ENCODE results near the gene PRDM11.

Gene PRDM11

DNA sequence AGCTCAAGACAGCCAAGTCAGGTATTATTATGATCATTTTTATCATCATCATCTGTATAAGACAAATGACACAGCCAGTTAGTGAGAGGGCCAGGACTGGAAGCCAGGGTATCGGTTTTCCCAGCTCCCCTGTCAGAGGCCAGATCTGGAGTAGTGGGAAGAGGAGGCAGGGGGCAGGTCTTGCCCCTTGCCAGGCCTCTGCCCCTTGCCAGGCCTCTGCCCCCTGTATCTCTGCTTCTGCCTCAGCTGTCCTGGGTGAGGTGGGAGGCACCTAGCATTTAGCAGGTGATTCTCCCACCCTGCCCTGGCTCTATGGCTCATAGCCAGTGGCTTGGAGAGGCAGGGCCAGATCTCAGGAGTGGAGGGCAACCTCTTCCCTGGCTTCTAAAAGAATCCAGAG, 67.3 kb downstream of the PRDM11 start:
- no peak for TF ChIP-seq JUND (IDR thresholded peaks at IDR 0.05; ENCODE audit: low read depth)
- no peak for DNase-seq (ENCODE audit: low read depth in 1 of 2, low spot score in 1 of 2)
- in situ Hi-C loops (cut with HindIII; ENCODE audit: low pct_unique_long_range_greater_than_20kb, low sequenced_read_pairs): no loop called here

DNA sequence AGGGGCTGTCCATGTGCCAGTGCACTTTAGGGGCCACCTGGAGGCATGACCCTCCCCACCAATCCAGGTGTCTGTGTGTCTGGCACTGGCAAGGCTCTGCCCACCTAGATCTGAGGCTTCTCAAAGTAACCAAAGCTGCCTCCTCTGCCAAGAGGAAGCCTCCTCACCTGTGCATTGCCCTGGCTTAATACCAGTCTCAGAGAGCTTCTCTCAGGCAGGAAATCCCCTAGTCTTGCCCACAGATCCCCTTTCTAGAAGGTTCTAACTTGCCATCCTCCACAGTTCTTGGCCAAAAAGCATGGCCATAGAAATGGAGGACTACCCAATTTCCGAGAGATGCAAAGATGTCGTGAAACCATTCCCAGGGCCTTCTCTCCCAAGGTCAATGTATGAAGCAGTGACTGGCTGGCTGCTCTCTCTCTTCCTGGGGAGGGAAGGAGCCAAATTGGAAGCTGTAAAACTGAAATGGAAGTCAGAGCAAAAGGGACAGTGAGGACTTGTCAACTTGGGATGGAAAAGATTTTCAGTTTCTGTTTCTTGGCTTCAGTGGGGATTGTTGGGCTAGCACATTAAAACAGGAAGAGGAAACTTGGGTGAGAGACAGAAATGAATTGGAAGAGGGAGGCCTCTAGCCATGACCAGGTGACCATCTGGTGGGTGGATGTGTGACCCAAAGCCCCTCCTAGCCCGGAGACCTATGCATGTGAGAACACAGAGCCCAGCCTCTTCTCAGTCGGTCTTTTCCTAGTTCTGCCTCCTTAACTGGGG, 68.8 kb downstream of the PRDM11 start:
- in situ Hi-C loops (cut with HindIII; ENCODE audit: low pct_unique_long_range_greater_than_20kb, low sequenced_read_pairs): no loop called here
- no peak for TF ChIP-seq JUND (IDR thresholded peaks at IDR 0.05; ENCODE audit: low read depth)
- DNase-seq (ENCODE audit: low read depth in 1 of 2, low spot score in 1 of 2): no peak

DNA sequence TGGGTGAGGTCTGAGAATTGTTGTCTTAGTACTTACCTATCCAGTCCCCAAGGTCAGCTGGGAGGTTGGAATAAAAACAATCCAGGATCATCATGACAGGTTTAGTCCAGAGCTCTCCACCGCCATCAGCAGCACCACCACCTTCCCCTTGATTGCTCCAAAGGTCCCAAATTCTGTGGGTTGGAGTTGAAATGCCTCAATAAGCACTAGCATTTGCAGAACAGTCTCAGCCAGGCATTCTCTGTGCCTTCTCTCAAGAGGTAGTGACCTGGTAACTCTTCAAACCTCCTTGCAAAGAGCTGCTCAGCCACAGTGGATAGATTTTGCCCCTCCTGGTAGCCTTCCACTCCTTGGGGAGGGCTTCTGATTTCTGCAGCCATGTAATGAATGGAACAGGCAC, 69.6 kb downstream of the PRDM11 start:
- in situ Hi-C loops (cut with HindIII; ENCODE audit: low pct_unique_long_range_greater_than_20kb, low sequenced_read_pairs): no loop called here
- DNase-seq (ENCODE audit: low read depth in 1 of 2, low spot score in 1 of 2): no peak
- no peak for TF ChIP-seq JUND (IDR thresholded peaks at IDR 0.05; ENCODE audit: low read depth)

- no peak for DNase-seq (ENCODE audit: low read depth in 1 of 2, low spot score in 1 of 2)
- no peak for TF ChIP-seq JUND (IDR thresholded peaks at IDR 0.05; ENCODE audit: low read depth)
- in situ Hi-C loops (cut with HindIII; ENCODE audit: low pct_unique_long_range_greater_than_20kb, low sequenced_read_pairs): no loop called here
Measured at GRCh38 chr11:45216901-45217300, 70.5 kb downstream of the PRDM11 start.

- in situ Hi-C loops (cut with HindIII; ENCODE audit: low pct_unique_long_range_greater_than_20kb, low sequenced_read_pairs): no loop called here
- no peak for DNase-seq (ENCODE audit: low read depth in 1 of 2, low spot score in 1 of 2)
Measured at GRCh38 chr11:45217991-45218390, 71.6 kb downstream of the PRDM11 start.

GRCh38 chr11:45218705-45219104, 72.3 kb downstream of the PRDM11 start:
- TF ChIP-seq JUND (IDR thresholded peaks at IDR 0.05; ENCODE audit: low read depth): no peak
- DNase-seq (ENCODE audit: low read depth in 1 of 2, low spot score in 1 of 2): no peak
- in situ Hi-C loops (cut with HindIII; ENCODE audit: low pct_unique_long_range_greater_than_20kb, low sequenced_read_pairs): no loop called here

More at GRCh38 chr11:45217991-45218390, 71.6 kb downstream of the PRDM11 start:
- TF ChIP-seq JUND (IDR thresholded peaks at IDR 0.05; ENCODE audit: low read depth): no peak

DNA sequence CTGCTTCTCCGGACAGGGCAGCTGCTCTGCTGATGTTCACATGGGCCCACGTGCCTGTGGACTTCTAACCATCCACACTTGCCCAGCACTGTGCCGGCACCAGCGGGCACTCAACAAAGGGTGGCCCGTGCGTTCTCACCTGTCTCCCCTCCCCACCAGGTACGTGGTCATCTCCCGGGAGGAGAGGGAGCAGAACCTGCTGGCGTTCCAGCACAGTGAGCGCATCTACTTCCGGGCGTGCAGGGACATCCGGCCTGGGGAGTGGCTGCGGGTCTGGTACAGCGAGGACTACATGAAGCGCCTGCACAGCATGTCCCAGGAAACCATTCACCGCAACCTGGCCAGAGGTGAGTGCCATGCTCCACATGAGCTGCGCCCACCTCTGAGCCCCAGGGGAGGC, 73.0 kb downstream of the PRDM11 start:
- TF ChIP-seq JUND (IDR thresholded peaks at IDR 0.05; ENCODE audit: low read depth): no peak
- no peak for DNase-seq (ENCODE audit: low read depth in 1 of 2, low spot score in 1 of 2)
- in situ Hi-C loops (cut with HindIII; ENCODE audit: low pct_unique_long_range_greater_than_20kb, low sequenced_read_pairs): no loop called here

DNA sequence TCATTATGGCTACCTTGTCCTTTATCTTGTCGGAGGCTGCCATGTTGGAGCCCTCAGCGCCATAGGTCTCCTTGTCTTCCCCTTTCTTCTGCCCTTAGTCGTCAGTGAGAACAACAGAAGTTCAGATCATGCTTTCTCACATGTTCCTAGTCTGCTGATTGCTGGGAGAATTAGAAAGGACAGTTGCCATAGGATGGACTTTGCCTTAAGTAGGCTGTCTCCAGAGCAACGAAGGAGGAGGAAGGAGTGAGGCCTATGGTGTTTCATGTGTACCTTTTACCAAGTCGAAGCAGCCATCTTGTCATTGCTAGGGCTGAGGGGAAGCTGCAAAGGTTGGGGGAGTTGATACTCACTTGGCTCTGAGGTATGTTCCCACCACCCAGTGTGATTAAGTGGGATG, 77.1 kb downstream of the PRDM11 start:
- in situ Hi-C loops (cut with HindIII; ENCODE audit: low pct_unique_long_range_greater_than_20kb, low sequenced_read_pairs): no loop called here
- no peak for TF ChIP-seq JUND (IDR thresholded peaks at IDR 0.05; ENCODE audit: low read depth)

GRCh38 chr11:45224766-45225165, 78.3 kb downstream of the PRDM11 start:
- DNase-seq (ENCODE audit: low read depth in 1 of 2, low spot score in 1 of 2): no peak
- TF ChIP-seq JUND (IDR thresholded peaks at IDR 0.05; ENCODE audit: low read depth): no peak
- in situ Hi-C loops (cut with HindIII; ENCODE audit: low pct_unique_long_range_greater_than_20kb, low sequenced_read_pairs): no loop called here

More for the DNA sequence above, 77.1 kb downstream of the PRDM11 start:
- DNase-seq (ENCODE audit: low read depth in 1 of 2, low spot score in 1 of 2): no peak

GRCh38 chr11:45225277-45225676, 78.8 kb downstream of the PRDM11 start:
- in situ Hi-C loops (cut with HindIII; ENCODE audit: low pct_unique_long_range_greater_than_20kb, low sequenced_read_pairs): no loop called here
- no peak for TF ChIP-seq JUND (IDR thresholded peaks at IDR 0.05; ENCODE audit: low read depth)
- DNase-seq (ENCODE audit: low read depth in 1 of 2, low spot score in 1 of 2): no peak

DNA sequence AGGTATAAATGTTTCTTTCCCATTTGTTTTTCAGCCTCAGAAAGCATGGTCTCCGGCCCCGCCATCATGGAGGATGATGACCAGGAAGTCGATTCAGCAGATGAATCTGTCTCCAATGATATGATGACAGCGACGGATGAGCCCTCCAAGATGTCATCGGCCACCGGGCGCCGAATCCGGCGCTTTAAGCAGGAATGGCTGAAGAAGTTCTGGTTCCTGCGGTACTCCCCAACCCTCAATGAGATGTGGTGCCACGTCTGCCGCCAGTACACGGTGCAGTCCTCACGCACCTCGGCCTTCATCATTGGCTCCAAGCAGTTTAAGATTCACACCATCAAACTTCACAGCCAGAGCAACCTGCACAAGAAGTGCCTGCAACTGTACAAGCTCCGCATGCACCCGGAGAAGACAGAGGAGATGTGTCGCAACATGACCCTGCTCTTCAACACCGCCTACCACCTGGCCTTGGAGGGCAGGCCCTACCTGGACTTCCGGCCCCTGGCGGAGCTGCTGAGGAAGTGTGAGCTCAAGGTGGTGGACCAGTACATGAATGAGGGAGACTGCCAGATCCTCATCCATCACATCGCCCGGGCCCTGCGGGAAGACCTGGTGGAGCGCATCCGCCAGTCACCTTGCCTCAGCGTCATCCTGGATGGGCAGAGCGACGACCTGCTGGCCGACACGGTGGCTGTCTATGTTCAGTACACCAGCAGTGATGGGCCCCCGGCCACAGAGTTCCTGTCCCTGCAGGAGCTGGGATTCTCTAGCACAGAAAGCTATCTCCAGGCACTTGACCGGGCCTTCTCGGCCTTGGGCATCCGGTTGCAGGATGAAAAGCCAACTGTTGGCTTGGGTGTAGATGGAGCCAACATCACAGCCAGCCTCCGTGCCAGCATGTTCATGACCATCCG, 79.8 kb downstream of the PRDM11 start:
- no peak for DNase-seq (ENCODE audit: low read depth in 1 of 2, low spot score in 1 of 2)
- in situ Hi-C loops (cut with HindIII; ENCODE audit: low pct_unique_long_range_greater_than_20kb, low sequenced_read_pairs): no loop called here
- no peak for TF ChIP-seq JUND (IDR thresholded peaks at IDR 0.05; ENCODE audit: low read depth)

DNA sequence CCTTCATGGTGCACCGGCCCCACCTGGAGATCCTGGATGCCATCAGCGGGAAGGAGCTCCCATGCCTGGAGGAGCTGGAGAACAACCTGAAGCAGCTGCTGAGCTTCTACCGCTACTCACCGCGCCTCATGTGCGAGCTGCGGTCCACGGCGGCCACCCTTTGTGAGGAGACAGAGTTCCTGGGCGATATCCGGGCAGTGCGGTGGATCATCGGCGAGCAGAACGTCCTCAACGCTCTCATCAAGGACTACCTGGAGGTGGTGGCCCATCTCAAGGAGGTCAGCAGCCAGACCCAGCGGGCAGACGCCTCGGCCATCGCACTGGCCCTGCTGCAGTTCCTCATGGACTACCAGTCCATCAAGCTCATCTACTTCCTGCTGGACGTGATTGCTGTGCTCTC, 80.5 kb downstream of the PRDM11 start:
- DNase-seq (ENCODE audit: low read depth in 1 of 2, low spot score in 1 of 2): no peak
- no peak for TF ChIP-seq JUND (IDR thresholded peaks at IDR 0.05; ENCODE audit: low read depth)
- in situ Hi-C loops (cut with HindIII; ENCODE audit: low pct_unique_long_range_greater_than_20kb, low sequenced_read_pairs): no loop called here

DNA sequence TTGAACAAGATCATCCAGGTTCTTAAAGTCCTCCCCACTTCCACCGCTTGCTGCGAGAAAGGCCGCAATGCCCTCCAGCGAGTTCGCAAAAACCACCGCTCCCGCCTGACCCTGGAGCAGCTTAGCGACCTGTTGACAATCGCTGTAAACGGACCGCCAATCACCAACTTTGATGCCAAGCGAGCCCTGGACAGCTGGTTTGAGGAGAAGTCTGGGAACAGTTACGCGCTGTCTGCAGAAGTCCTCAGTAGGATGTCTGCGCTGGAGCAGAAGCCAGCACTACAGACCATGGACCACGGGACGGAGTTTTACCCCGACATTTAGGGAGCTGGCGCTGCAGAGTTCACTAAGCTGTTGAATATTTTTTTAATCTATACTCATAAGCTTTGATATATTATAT, 81.4 kb downstream of the PRDM11 start:
- DNase-seq (ENCODE audit: low read depth in 1 of 2, low spot score in 1 of 2): no peak
- in situ Hi-C loops (cut with HindIII; ENCODE audit: low pct_unique_long_range_greater_than_20kb, low sequenced_read_pairs): no loop called here
- no peak for TF ChIP-seq JUND (IDR thresholded peaks at IDR 0.05; ENCODE audit: low read depth)

All from T47D (cell line).